BLaER1 (cell line): Measurements from ENCODE around the gene DKK2.

Experiments used
- H3K27ac ChIP-seq: shearing (Covaris generic); formaldehyde crosslinking; 2 replicates; pipeline ENCODE4 v1.8.1; 2022
- H3K27me3 ChIP-seq: shearing (Covaris generic); formaldehyde crosslinking; 2 replicates; pipeline ENCODE4 v1.8.1; 2022
- H3K36me3 ChIP-seq: shearing (Covaris generic); formaldehyde crosslinking; 2 replicates; pipeline ENCODE4 v1.8.1; 2022
- H3K4me1 ChIP-seq: shearing (Covaris generic); formaldehyde crosslinking; 2 replicates; pipeline ENCODE4 v1.8.1; 2022
- H3K4me2 ChIP-seq: shearing (Covaris generic); formaldehyde crosslinking; 2 replicates; pipeline ENCODE4 v1.8.1; 2022
- H3K4me3 ChIP-seq: shearing (Covaris generic); formaldehyde crosslinking; 2 replicates; pipeline ENCODE4 v1.8.1; 2022
- H3K9ac ChIP-seq: shearing (Covaris generic); formaldehyde crosslinking; 2 replicates; pipeline ENCODE4 v1.8.1; 2022
- H3K9me3 ChIP-seq: shearing (Covaris generic); formaldehyde crosslinking; 2 replicates; pipeline ENCODE4 v1.8.1; 2022
- H4K20me1 ChIP-seq: shearing (Covaris generic); formaldehyde crosslinking; 2 replicates; pipeline ENCODE4 v1.8.1; 2022
- Cebpa-rat ChIP-seq: shearing (Covaris generic); IDR thresholded peaks from 2 replicates; pipeline ENCODE4 v1.8.1; 2022

DKK2 gene

GRCh38 chr4:107050525-107051135 lies 14.5 kb upstream of the DKK2 start:
- no peaks in the 10 kb centered on the region for H3K36me3 ChIP-seq
- H3K9ac ChIP-seq = no peak overlapping the region
- no peak for TF ChIP-seq Cebpa-rat
- no peak overlapping the region for H3K4me3 ChIP-seq
- H4K20me1 ChIP-seq = no peaks in the 10 kb centered on the region
- no peaks in the 10 kb centered on the region for H3K27me3 ChIP-seq
- H3K27ac ChIP-seq = no peak overlapping the region
- H3K9me3 ChIP-seq = peaks cover 3% of the 10 kb centered on the region
- H3K4me1 ChIP-seq = no peaks in the 10 kb centered on the region
- H3K4me2 ChIP-seq = no peak overlapping the region

- Histone ChIP-seq H3K4me3 (no peak overlapping the region), H3K27me3 (no peaks in the 10 kb centered on the region), H4K20me1 (no peaks in the 10 kb centered on the region), H3K9ac (no peak overlapping the region), H3K36me3 (no peaks in the 10 kb centered on the region), H3K4me1 (no peaks in the 10 kb centered on the region), H3K9me3 (peaks cover 8% of the 10 kb centered on the region), H3K27ac (no peak overlapping the region), H3K4me2 (no peak overlapping the region)
- TF ChIP-seq Cebpa-rat = no peak
Observed at GRCh38 chr4:107046261-107046660, 10.1 kb upstream of the DKK2 start.

DNA sequence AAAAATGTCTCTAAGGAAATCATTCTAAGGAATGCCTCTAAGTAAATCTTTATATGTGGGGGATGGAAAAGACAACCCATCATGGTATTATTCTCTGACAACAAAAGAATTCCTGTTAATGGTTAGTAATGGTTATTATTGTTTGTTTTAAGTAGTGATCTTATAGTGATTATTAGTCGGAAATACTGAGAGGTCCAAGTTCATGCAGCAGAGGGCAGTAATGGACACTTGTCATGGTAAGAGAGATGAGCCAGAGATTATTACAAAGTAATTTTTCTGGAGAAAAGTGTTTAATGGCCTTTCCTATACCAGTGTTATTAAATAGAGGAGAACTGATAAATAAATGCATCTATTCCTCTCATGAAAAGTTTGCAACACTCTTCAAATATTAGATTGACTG lies 8.1 kb upstream of the DKK2 start:
- Histone ChIP-seq H3K27ac (no peak overlapping the region), H3K9ac (no peak overlapping the region), H3K9me3 (peaks cover 8% of the 10 kb centered on the region), H3K36me3 (no peaks in the 10 kb centered on the region), H4K20me1 (no peaks in the 10 kb centered on the region), H3K4me3 (no peak overlapping the region), H3K4me1 (no peaks in the 10 kb centered on the region), H3K4me2 (no peak overlapping the region), H3K27me3 (no peaks in the 10 kb centered on the region)
- no peak for TF ChIP-seq Cebpa-rat

GRCh38 chr4:107037199-107037584 lies 1.1 kb upstream of the DKK2 start:
- H3K27ac ChIP-seq = no peak overlapping the region
- no peaks in the 10 kb centered on the region for H4K20me1 ChIP-seq
- H3K9ac ChIP-seq = no peak overlapping the region
- TF ChIP-seq Cebpa-rat = no peak
- H3K36me3 ChIP-seq = no peaks in the 10 kb centered on the region
- H3K9me3 ChIP-seq = peaks cover 31% of the 10 kb centered on the region
- H3K27me3 ChIP-seq = peaks cover 36% of the 10 kb centered on the region
- H3K4me1 ChIP-seq = no peaks in the 10 kb centered on the region
- no peak overlapping the region for H3K4me3 ChIP-seq
- H3K4me2 ChIP-seq = no peak overlapping the region

- no peak overlapping the region for H3K9ac ChIP-seq
- TF ChIP-seq Cebpa-rat = no peak
- no peaks in the 10 kb centered on the region for H4K20me1 ChIP-seq
- peaks cover 36% of the 10 kb centered on the region for H3K27me3 ChIP-seq
- H3K9me3 ChIP-seq = peaks cover 31% of the 10 kb centered on the region
- no peaks in the 10 kb centered on the region for H3K4me1 ChIP-seq
- H3K4me3 ChIP-seq = peak overlapping the region; percentile 32
- H3K27ac ChIP-seq = no peak overlapping the region
- peak overlapping the region; percentile 57 for H3K4me2 ChIP-seq
- no peaks in the 10 kb centered on the region for H3K36me3 ChIP-seq
Observed at GRCh38 chr4:107036584-107037198, 578 bp upstream of the DKK2 start.

DNA sequence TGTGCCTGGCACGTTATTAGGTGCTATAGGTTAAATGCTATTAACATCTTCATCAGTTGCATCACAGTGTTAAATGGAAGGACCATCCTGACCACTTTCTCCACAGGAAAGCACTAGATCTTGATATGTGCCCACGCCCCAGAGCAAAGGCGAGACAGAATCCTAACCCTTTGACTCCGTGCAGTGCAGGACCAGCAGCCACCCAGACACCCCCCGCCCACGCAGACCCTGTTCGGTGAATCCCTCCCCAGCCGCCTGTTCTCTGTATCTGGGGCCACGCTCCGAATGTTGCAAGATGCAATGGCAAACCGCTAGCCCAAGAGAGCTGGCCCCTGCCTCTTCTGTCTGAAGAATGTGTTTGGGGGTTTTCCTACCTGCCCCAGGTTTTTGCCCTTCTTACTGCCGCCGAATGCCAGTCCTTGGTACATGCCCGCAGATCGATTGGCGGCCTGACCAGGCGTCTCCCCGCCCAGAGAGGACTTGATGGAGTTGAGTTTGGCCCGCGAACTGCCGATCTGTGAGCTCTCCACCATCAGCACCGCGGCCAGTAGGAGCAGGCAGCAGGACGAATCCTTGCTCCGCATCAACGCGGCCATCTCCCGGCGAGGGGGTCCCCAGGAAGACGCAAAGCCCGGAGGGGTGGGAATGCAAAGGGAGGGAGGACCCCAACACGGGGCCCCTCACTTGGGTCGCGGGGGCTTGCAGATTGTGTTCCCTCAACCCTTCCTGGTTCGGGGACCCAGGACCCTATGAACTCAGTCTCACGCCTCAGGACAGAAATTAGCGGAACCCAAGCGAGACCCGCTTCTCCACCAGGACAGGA lies 906 bp downstream of the DKK2 start:
- Histone ChIP-seq H3K27me3 (peaks cover 36% of the 10 kb centered on the region), H3K4me2 (peak overlapping the region; percentile 57), H3K4me3 (peak overlapping the region; percentile 32; the same call in 1 of the 2 replicates), H3K36me3 (no peaks in the 10 kb centered on the region), H3K4me1 (no peaks in the 10 kb centered on the region), H4K20me1 (no peaks in the 10 kb centered on the region), H3K9ac (no peak overlapping the region), H3K9me3 (peaks cover 31% of the 10 kb centered on the region), H3K27ac (no peak overlapping the region)
- no peak for TF ChIP-seq Cebpa-rat

- no peaks in the 10 kb centered on the region for H3K36me3 ChIP-seq
- H3K4me3 ChIP-seq = no peak overlapping the region
- peaks cover 31% of the 10 kb centered on the region for H3K9me3 ChIP-seq
- no peaks in the 10 kb centered on the region for H4K20me1 ChIP-seq
- H3K9ac ChIP-seq = no peak overlapping the region
- H3K4me1 ChIP-seq = no peaks in the 10 kb centered on the region
- no peak overlapping the region for H3K27ac ChIP-seq
- no peak for TF ChIP-seq Cebpa-rat
- no peak overlapping the region for H3K4me2 ChIP-seq
- H3K27me3 ChIP-seq = peaks cover 36% of the 10 kb centered on the region
Observed at GRCh38 chr4:107034091-107034995, 1.8 kb downstream of the DKK2 start.

GRCh38 chr4:107027379-107027778 lies 8.7 kb downstream of the DKK2 start:
- TF ChIP-seq Cebpa-rat = no peak
- Histone ChIP-seq H3K4me2 (no peak overlapping the region), H3K9ac (no peak overlapping the region), H3K4me1 (no peaks in the 10 kb centered on the region), H3K9me3 (no peaks in the 10 kb centered on the region), H3K27me3 (no peaks in the 10 kb centered on the region), H3K36me3 (no peaks in the 10 kb centered on the region), H3K27ac (no peak overlapping the region), H4K20me1 (no peaks in the 10 kb centered on the region), H3K4me3 (no peak overlapping the region)

GRCh38 chr4:107018344-107018735 lies 17.8 kb downstream of the DKK2 start:
- Histone ChIP-seq H3K9ac (no peak overlapping the region), H4K20me1 (no peaks in the 10 kb centered on the region), H3K4me3 (no peak overlapping the region), H3K36me3 (no peaks in the 10 kb centered on the region), H3K4me1 (no peaks in the 10 kb centered on the region), H3K9me3 (no peaks in the 10 kb centered on the region), H3K4me2 (no peak overlapping the region), H3K27ac (no peak overlapping the region), H3K27me3 (no peaks in the 10 kb centered on the region)
- no peak for TF ChIP-seq Cebpa-rat
